Smooth muscle cell (in vitro differentiated cells): ENCODE data around the gene FAM187B. TPM values are rescaled to one million over a fixed set of nuclear protein-coding genes. Genes with fewer than 3 reads are reported as not detected.

Experiments
- DNase-seq: peaks from one replicate; lab custom pipeline; 2025; ENCODE audit not compliant: unreplicated experiment; lab: John Stamatoyannopoulos, UW
- H2AFZ ChIP-seq: fragments of 200-600 bp; sonication (generic); 2 replicates; pipeline ENCODE4 v1.6.0; 2016; ENCODE audit warnings: antibody characterized with exemption, low read depth, mild to moderate bottlenecking
- H3F3A ChIP-seq: fragments of 200-600 bp; sonication (generic); 2 replicates; pipeline ENCODE4 v1.6.0; 2017; ENCODE audit warnings: antibody characterized with exemption, low read depth
- H3K27ac ChIP-seq: fragments of 200-600 bp; sonication (generic); 2 replicates; pipeline ENCODE4 v1.5.1; 2016; ENCODE audit warnings: low read depth, mild to moderate bottlenecking
- H3K27me3 ChIP-seq: fragments of 200-600 bp; sonication (generic); 2 replicates; pipeline ENCODE4 v1.6.1; 2016; ENCODE audit warnings: low read depth, mild to moderate bottlenecking
- H3K36me3 ChIP-seq: fragments of 200-600 bp; sonication (generic); 2 replicates; pipeline ENCODE4 v1.5.1; 2016; ENCODE audit warnings: low read depth
- H3K4me1 ChIP-seq: fragments of 200-600 bp; sonication (generic); 2 replicates; pipeline ENCODE4 v1.5.1; 2016; ENCODE audit warnings: low read depth
- H3K4me2 ChIP-seq: fragments of 200-600 bp; sonication (generic); 2 replicates; pipeline ENCODE4 v1.6.0; 2016; ENCODE audit warnings: mild to moderate bottlenecking
- H3K4me3 ChIP-seq: fragments of 200-600 bp; sonication (generic); 2 replicates; pipeline ENCODE4 v1.5.1; 2016; ENCODE audit warnings: mild to moderate bottlenecking
- H3K79me2 ChIP-seq: fragments of 200-600 bp; sonication (generic); 2 replicates; pipeline ENCODE4 v1.6.0; 2016; ENCODE audit warnings: low read depth, mild to moderate bottlenecking
- H3K9ac ChIP-seq: fragments of 200-600 bp; sonication (generic); 2 replicates; pipeline ENCODE4 v1.6.0; 2016; ENCODE audit warnings: low read depth
- H3K9me3 ChIP-seq: fragments of 200-600 bp; sonication (generic); replicated peaks from 2 replicates; pipeline ENCODE4 v1.5.1; 2016; ENCODE audit warnings: low read depth
- H4K20me1 ChIP-seq: fragments of 200-600 bp; sonication (generic); 2 replicates; pipeline ENCODE4 v1.6.0; 2016; ENCODE audit warnings: low read depth
- CTCF ChIP-seq: fragments of 200-600 bp; sonication (generic); IDR thresholded peaks from 2 replicates; pipeline ENCODE4 v1.5.1; 2017; ENCODE audit warnings: borderline replicate concordance, mild to moderate bottlenecking, antibody characterized with exemption; ENCODE audit not compliant: insufficient read depth, poor library complexity, severe bottlenecking
- WGBS: methylation state at CpG from one replicate; pipeline ENCODE4 v1.1.7; 2016; ENCODE audit warnings: low lambda C conversion rate; 5-methylcytosine and 5-hydroxymethylcytosine counted together
- polyA plus RNA-seq: library from polyadenylated mRNA; unstranded; fragments of >200 nt; fragmentation: Nextera tagmentation; extraction: Ambion mirVana; gene quantifications from 2 replicates; pipeline ENCODE4 v1.2.1, GENCODE V29; 2016
- total RNA-seq: library from RNA; depleted of rRNA; stranded (reverse); fragments of >200 nt; gene quantifications from 2 replicates; pipeline ENCODE4 v1.2.3, GENCODE V29; 2014

The FAM187B gene
- total and polyA plus RNA-seq, 2 experiments from 2014 or later = not detected

- TF ChIP-seq CTCF = no peak
- no peaks in the 10 kb centered on the region for H3K27me3 ChIP-seq
- H3K9ac ChIP-seq = no peak overlapping the region
- no peak for DNase-seq
- H3K4me3 ChIP-seq = no peak overlapping the region
- no peak overlapping the region for H3K27ac ChIP-seq
- H4K20me1 ChIP-seq = no peaks in the 10 kb centered on the region
- H3F3A ChIP-seq = no peaks in the 10 kb centered on the region
- no peaks in the 10 kb centered on the region for H3K79me2 ChIP-seq
- no peak overlapping the region for H3K4me2 ChIP-seq
- no peak overlapping the region for H2AFZ ChIP-seq
- WGBS = 93% methylated on average over 7 of the region's 7 CpGs
- H3K36me3 ChIP-seq = no peaks in the 10 kb centered on the region
- H3K4me1 ChIP-seq = no peaks in the 10 kb centered on the region
- H3K9me3 ChIP-seq = no peaks in the 10 kb centered on the region
Measured at GRCh38 chr19:35211545-35212230, 16.9 kb downstream of the FAM187B start.

- no peaks in the 10 kb centered on the region for H3K9me3 ChIP-seq
- no peak overlapping the region for H3K27ac ChIP-seq
- TF ChIP-seq CTCF = no peak
Measured at GRCh38 chr19:35209646-35210045, 18.9 kb downstream of the FAM187B start.

GRCh38 chr19:35208121-35208520 lies 20.4 kb downstream of the FAM187B start:
- H3K4me2 ChIP-seq = no peak overlapping the region
- no peaks in the 10 kb centered on the region for H3K4me1 ChIP-seq
- DNase-seq = no peak
- H3K79me2 ChIP-seq = no peaks in the 10 kb centered on the region
- H3K27me3 ChIP-seq = no peaks in the 10 kb centered on the region
- no peaks in the 10 kb centered on the region for H4K20me1 ChIP-seq
- H3K36me3 ChIP-seq = no peaks in the 10 kb centered on the region
- H3F3A ChIP-seq = no peaks in the 10 kb centered on the region
- no peak overlapping the region for H3K9ac ChIP-seq
- H3K27ac ChIP-seq = no peak overlapping the region
- H2AFZ ChIP-seq = no peak overlapping the region
- H3K4me3 ChIP-seq = no peak overlapping the region
- WGBS = 88% methylated on average over 8 of the region's 8 CpGs
- TF ChIP-seq CTCF = no peak
- H3K9me3 ChIP-seq = no peaks in the 10 kb centered on the region

More at GRCh38 chr19:35209646-35210045, 18.9 kb downstream of the FAM187B start:
- no peaks in the 10 kb centered on the region for H3K36me3 ChIP-seq
- H3K4me1 ChIP-seq = no peaks in the 10 kb centered on the region
- no peaks in the 10 kb centered on the region for H3F3A ChIP-seq
- H3K27me3 ChIP-seq = no peaks in the 10 kb centered on the region
- H3K79me2 ChIP-seq = no peaks in the 10 kb centered on the region
- H3K4me3 ChIP-seq = no peak overlapping the region
- 84% methylated on average over 4 of the region's 4 CpGs for WGBS
- no peak overlapping the region for H3K9ac ChIP-seq
- no peak for DNase-seq
- no peak overlapping the region for H2AFZ ChIP-seq
- H3K4me2 ChIP-seq = no peak overlapping the region
- H4K20me1 ChIP-seq = no peaks in the 10 kb centered on the region

- Histone ChIP-seq H3K4me1 (no peaks in the 10 kb centered on the region), H3K27ac (no peak overlapping the region), H3K27me3 (no peaks in the 10 kb centered on the region), H4K20me1 (no peaks in the 10 kb centered on the region), H3F3A (no peaks in the 10 kb centered on the region), H2AFZ (no peak overlapping the region), H3K4me3 (no peak overlapping the region), H3K79me2 (no peaks in the 10 kb centered on the region), H3K9ac (no peak overlapping the region), H3K36me3 (no peaks in the 10 kb centered on the region), H3K4me2 (no peak overlapping the region), H3K9me3 (no peaks in the 10 kb centered on the region)
- TF ChIP-seq CTCF = no peak
- DNase-seq = no peak
- WGBS = 89% methylated on average over 8 of the region's 8 CpGs
Measured at GRCh38 chr19:35207391-35207871, 21.1 kb downstream of the FAM187B start.
